Endothelial cell of umbilical vein (primary cell): ENCODE measurements around the gene CISD3. TPM values are rescaled to one million over a fixed set of nuclear protein-coding genes. Genes with fewer than 3 reads are reported as not detected.

Experiments
- BruUV-seq: library from RNA; stranded (reverse); fragments of 400-500 nt; replicated peaks from 2 replicates; lab custom pipeline; 2021; lab: Mats Ljungman, UMichigan
- CTCF ChIA-PET: fragments of 300-600, 350-600 bp; sonication (Branson Sonifier 250); formaldehyde crosslinking; loops from one replicate; lab custom pipeline; 2021; ENCODE audit warnings: antibody characterized with exemption, inconsistent platforms; lab: Charles Lee
- POLR2A ChIA-PET: fragments of 300-600, 350-600 bp; sonication (Branson Sonifier 250); formaldehyde crosslinking; loops from one replicate; lab custom pipeline; 2021; ENCODE audit warnings: antibody characterized with exemption, inconsistent platforms; lab: Charles Lee
- DNase-seq: peaks from one replicate; pipeline ENCODE4 v3.0.0-alpha.2; 2011; ENCODE audit warnings: low read depth, low spot score
- FAIRE-seq: peaks from 2 replicates; lab custom pipeline; 2011; peaks lifted over from hg19 to GRCh38; lab: Jason Lieb, UNC
- H2AFZ ChIP-seq: 2 replicates; pipeline ENCODE4 v1.6.0; 2012; ENCODE audit warnings: low read depth, low read length, control low read depth, inconsistent platforms
- H3K27ac ChIP-seq: 2 replicates; pipeline ENCODE4 v1.5.1; 2011; ENCODE audit warnings: low read depth, mild to moderate bottlenecking, control low read depth, low read length, moderate library complexity; ENCODE audit not compliant: insufficient read depth
- H3K27me3 ChIP-seq, 2 experiments: 2 replicates each; pipeline versions ENCODE4 v1.6.0 to v1.6.1; 2011; ENCODE audit warnings: low read length in 2 of 2, mixed read lengths in 1 of 2; ENCODE audit not compliant: control insufficient read depth in 2 of 2, insufficient read depth in 2 of 2
- H3K36me3 ChIP-seq, 2 experiments: 2 replicates in 1 of 2; 3 replicates in 1 of 2; pipeline ENCODE4 v1.5.1; 2011; ENCODE audit warnings: low read length in 2 of 2, mild to moderate bottlenecking in 1 of 2, moderate library complexity in 1 of 2; ENCODE audit not compliant: control insufficient read depth in 2 of 2, insufficient read depth in 2 of 2; ENCODE audit errors: extremely low read depth in 1 of 2
- H3K4me1 ChIP-seq: 3 replicates; pipeline ENCODE4 v1.5.1; 2011; ENCODE audit warnings: mild to moderate bottlenecking, low read length; ENCODE audit not compliant: control insufficient read depth, insufficient read depth; ENCODE audit errors: extremely low read depth
- H3K4me2 ChIP-seq: 2 replicates; pipeline ENCODE4 v1.6.1; 2011; ENCODE audit warnings: low read length, control low read depth, mixed read lengths; ENCODE audit not compliant: insufficient read depth
- H3K4me3 ChIP-seq, 3 experiments: fragments of 200-600 bp in 1 of 3; sonication (generic), shearing (Covaris generic) in 1 of 3; replicated peaks in 1 of 3; 2 replicates each; pipeline ENCODE4 v1.5.1; 2011 to 2016; ENCODE audit warnings: control low read depth in 3 of 3, low read length in 3 of 3, mild to moderate bottlenecking in 2 of 3, inconsistent platforms in 1 of 3, low read depth in 1 of 3, moderate library complexity in 1 of 3; ENCODE audit not compliant: insufficient read depth in 1 of 3
- H3K79me2 ChIP-seq: 2 replicates; pipeline ENCODE4 v1.6.0; 2012; ENCODE audit warnings: low read length, inconsistent platforms; ENCODE audit not compliant: control insufficient read depth, insufficient read depth
- H3K9ac ChIP-seq: replicated peaks from 2 replicates; pipeline ENCODE3; 2011; ENCODE audit warnings: low read length, control low read depth; ENCODE audit not compliant: insufficient read depth; ENCODE audit errors: extremely low read depth
- H3K9me1 ChIP-seq: replicated peaks from 3 replicates; pipeline ENCODE4 v1.6.0; 2011; ENCODE audit warnings: mild to moderate bottlenecking, low read length; ENCODE audit not compliant: control insufficient read depth, insufficient read depth; ENCODE audit errors: extremely low read depth
- H3K9me3 ChIP-seq: replicated peaks from 2 replicates; pipeline ENCODE4 v1.5.1; 2012; ENCODE audit warnings: low read length, inconsistent platforms; ENCODE audit not compliant: control insufficient read depth, insufficient read depth
- H4K20me1 ChIP-seq: replicated peaks from 2 replicates; pipeline ENCODE3; 2011; ENCODE audit warnings: mild to moderate bottlenecking, low read length; ENCODE audit not compliant: control insufficient read depth, insufficient read depth; ENCODE audit errors: extremely low read depth
- GATA2 ChIP-seq: IDR thresholded peaks from 2 replicates; pipeline ENCODE4 v1.7.0; 2011; ENCODE audit warnings: low read depth, mild to moderate bottlenecking, moderate library complexity, mixed read lengths, low read length; ENCODE audit not compliant: insufficient read length, insufficient read depth
- JUN ChIP-seq: IDR thresholded peaks from 2 replicates; pipeline ENCODE4 v1.6.1; 2011; ENCODE audit warnings: borderline replicate concordance, low read depth; ENCODE audit not compliant: insufficient read length, insufficient read depth
- MYC ChIP-seq: IDR thresholded peaks from one replicate; pipeline ENCODE4 v1.6.1; 2011; ENCODE audit warnings: mild to moderate bottlenecking, low read depth, low read length
- POLR2A ChIP-seq: IDR thresholded peaks from 2 replicates; pipeline ENCODE4 v1.6.1; 2012; ENCODE audit warnings: low read depth, mild to moderate bottlenecking, control low read depth, low read length
- POLR2AphosphoS5 ChIP-seq: IDR thresholded peaks from 2 replicates; pipeline ENCODE4 v1.6.1; 2012; ENCODE audit warnings: low read depth, mild to moderate bottlenecking, control low read depth, low read length, moderate library complexity; ENCODE audit not compliant: insufficient read depth
- dilution Hi-C: fragments of 300-500 bp; cut with MboI; formaldehyde crosslinking; loops from one replicate; pipeline ENCODE4 v1.15.0; 2019; ENCODE audit warnings: low sequenced_read_pairs; ENCODE audit not compliant: extremely low pct_ligation_motif_present
- intact Hi-C: fragments of 100-400 bp; cut with micrococcal nuclease; formaldehyde crosslinking; loops from one replicate; pipeline ENCODE4 v1.10.0; 2022
- polyA plus RNA-seq, 4 experiments: library from polyadenylated mRNA; depleted of rRNA in 3 of 4; stranded (reverse) in 3 of 4; unstranded in 1 of 4; fragments of >200 nt; gene quantifications; 2 replicates each; pipeline versions ENCODE4 v1.2.1 to v1.2.3, GENCODE V29; 2011 to 2012; ENCODE audit warnings: missing spikeins in 1 of 4
- total RNA-seq: library from RNA; stranded (reverse); gene quantifications from 2 replicates; pipeline ENCODE4 v1.2.3, GENCODE V29; 2021
- TF ChIP-seq, protein P1 (sequence below): IDR thresholded peaks from 2 replicates; pipeline ENCODE4 v1.6.1; 2011; ENCODE audit not compliant: insufficient read depth, insufficient read length

CISD3 gene
- total and polyA plus RNA-seq, 2 donors (not counting 3 experiments of a cell fraction or from before 2014, with no cell fraction given) = 8.7 to 23.7 TPM

GRCh38 chr17:38751808-38752307, 21.7 kb downstream of the CISD3 start:
- no peak for TF ChIP-seq MYC
- TF ChIP-seq POLR2AphosphoS5 = peak; percentile 39
- no peak for TF ChIP-seq GATA2
- TF ChIP-seq, protein P1, sequence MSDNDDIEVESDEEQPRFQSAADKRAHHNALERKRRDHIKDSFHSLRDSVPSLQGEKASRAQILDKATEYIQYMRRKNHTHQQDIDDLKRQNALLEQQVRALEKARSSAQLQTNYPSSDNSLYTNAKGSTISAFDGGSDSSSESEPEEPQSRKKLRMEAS = no peak
- no peak for TF ChIP-seq POLR2A
- no peak for TF ChIP-seq JUN
- Histone ChIP-seq H3K9me1 (no peaks in the 10 kb centered on the region), H3K9ac (peak overlapping the region; percentile 59), H3K9me3 (no peaks in the 10 kb centered on the region), H3K79me2 (peaks cover 35% of the 10 kb centered on the region), H3K4me3 (peak overlapping the region; percentile 59 to 82 (median 73)), H3K4me1 (peaks cover 35% of the 10 kb centered on the region), H3K27me3 (no peaks in the 10 kb centered on the region), H3K4me2 (peak overlapping the region; percentile 88), H3K36me3 (peaks cover 10 to 12% of the 10 kb centered on the region in 2 experiments), H3K27ac (peak overlapping the region; percentile 40), H2AFZ (peak overlapping the region; percentile 81), H4K20me1 (no peaks in the 10 kb centered on the region)
- ChIA-PET POLR2A (interaction anchor here (0.7 to 1.2 kb wide), 3 partner anchors 13 to 118 kb away, joined by 3 to 5 read pairs (median 3); partner anchors contain the start of gene LASP1), CTCF (interaction anchor here (0.7 to 2.4 kb wide), 6 partner anchors 10 to 231 kb away, joined by 3 to 8 read pairs (median 5); partner anchors contain the start of gene LASP1)
- FAIRE-seq = no peak
- peak; percentile 90 for DNase-seq
- dilution Hi-C loops (no loop called here), intact Hi-C loops (loop anchor here (1.0 to 5.0 kb wide), 6 partner anchors 39 to 400 kb away; partner anchors contain the start of genes CWC25, FBXO47, PIP4K2B and PLXDC1)
- TSS peak; percentile 42 for BruUV-seq
